ENCODE data around the gene ZNF768. TPM values are rescaled to one million over a fixed set of nuclear protein-coding genes. Genes with fewer than 3 reads are reported as not detected.
A peak's percentile ranks its signal among the peaks of the same experiment; 100 is the strongest.

ZNF768 gene
- 43.7 and 61.6 TPM in 2 replicates for total RNA-seq (2014; rRNA removed; shearing (Covaris generic))

GRCh38 chr16:30526137-30526822 lies at the start of gene ZNF768:
ZNF768 (minus strand) TSS chr16:30526566; CDS start chr16:30526413, 153 bp downstream.
- peak; percentile 22 for DNase-seq (ENCODE audit: low spot score)

DNA sequence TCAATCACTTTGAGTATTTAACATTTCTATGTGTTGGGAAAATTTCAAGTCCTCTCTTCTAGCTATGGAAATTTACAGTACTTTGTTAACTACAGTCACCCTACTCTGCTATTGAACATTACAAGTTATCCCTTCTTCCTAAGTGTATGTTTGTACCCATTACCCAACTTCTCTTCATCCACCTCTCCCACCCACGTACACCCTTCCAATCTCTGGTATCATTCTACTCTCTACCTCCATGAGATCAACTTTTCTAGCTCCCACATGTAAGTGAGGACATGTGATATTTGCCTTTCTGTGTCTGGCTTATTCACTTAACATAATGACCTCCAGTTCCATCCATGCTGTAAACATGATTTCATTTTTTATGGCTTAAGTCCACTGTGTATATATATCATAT lies 48.3 kb upstream of the ZNF768 start:
- no peak for DNase-seq (ENCODE audit: low spot score)

GRCh38 chr16:30571445-30572322 lies 45.3 kb upstream of the ZNF768 start, which contains the start of gene ZNF688:
ZNF688 (minus strand) TSS chr16:30571714; CDS start chr16:30571629, 85 bp downstream.
- DNase-seq (ENCODE audit: low spot score): peak; percentile 95

GRCh38 chr16:30570636-30571444 lies 44.5 kb upstream of the ZNF768 start:
- no peak for DNase-seq (ENCODE audit: low spot score)

DNA sequence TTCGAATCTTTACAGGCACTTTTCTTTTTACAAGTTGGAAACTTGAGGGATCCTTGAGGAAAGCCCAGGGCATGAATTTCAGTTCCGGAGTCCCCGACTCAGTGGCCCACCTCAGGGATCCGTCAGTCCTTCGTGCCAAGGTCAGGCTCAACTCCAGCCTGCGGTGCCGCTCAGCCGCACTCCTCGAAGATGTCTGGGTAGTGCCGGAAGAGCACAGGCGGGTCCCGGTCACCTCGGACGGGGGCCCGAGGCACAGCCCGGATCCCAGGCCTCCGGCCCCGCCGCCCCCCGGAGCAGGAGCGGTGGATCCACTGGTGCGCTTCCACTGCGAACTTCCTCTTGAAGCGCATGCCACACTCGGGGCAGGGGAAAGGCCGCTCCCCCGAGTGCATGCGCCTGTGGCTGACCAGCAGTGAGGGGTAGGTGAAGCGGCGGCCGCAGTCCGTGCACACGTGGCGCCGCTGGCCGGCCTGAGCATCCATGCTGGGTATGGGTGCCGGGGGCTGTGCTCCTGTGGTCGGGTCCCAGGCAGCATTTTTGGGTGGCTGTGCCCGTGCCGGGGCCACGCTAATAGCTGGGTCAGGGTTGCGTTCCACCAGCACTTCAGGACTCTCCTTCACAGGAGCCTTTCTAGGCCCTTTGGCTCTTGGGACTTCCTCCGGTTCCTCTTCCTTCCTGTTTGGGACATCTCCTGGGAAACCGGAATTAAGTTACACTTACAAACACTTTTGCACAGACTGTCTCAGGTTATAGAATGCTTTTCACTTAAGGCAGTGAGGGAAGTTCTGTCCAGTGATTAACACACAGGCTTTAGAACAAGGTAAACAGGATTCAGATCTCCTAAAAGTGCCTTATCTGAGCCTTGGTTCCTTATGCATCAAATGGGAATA lies 43.6 kb upstream of the ZNF768 start:
- DNase-seq (ENCODE audit: low spot score): no peak

DNA sequence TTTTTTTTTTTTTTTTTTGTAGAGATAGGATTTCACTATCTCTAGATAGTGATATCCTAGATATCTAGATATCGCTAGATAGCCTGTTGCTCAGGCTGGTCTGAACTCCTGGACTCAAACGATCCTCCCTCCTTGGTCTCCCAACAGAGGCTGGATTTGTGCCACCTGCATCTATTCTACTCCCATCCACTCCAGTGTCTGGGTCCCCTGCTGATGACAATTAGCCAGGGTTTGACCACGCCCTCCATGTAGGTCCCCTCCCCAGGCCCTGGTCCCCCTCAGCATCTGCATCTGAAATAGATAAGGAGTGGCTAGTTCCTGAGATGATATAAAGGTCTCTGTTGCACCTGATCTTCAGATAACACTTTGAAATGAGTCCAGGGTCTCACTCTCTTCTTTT lies 42.9 kb upstream of the ZNF768 start:
- no peak for DNase-seq (ENCODE audit: low spot score)

DNA sequence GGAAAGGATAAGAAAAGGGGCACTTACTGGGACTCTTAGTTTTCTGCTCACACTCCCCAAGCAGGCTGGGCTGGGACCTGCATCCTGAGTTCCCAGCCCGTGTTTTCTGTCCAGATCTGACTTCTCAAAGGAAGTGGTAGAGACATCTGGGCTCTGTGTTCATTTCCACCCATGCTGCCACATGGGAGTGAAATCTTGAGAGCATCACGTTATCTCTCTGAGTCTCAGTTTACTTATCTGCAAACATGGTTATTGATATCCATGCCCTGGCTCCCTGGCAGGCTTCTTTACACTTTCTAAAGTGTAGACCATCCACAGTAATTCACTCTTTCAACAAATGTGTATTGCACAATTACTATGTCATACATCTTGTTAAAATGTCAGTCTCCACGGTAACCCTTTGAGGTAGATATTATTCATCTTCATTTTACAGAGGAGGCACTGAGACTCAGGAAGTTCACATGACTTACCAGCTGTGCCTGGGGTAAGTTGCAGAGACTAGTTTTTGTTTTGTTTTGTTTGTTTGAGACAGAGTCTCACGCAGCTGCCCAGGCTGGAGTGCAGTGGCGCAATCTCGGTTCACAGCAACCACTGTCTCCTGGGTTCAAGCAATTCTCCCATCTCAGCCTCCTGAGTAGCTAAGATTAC lies 41.7 kb upstream of the ZNF768 start:
- peak; percentile 77 for DNase-seq (ENCODE audit: low spot score)

DNA sequence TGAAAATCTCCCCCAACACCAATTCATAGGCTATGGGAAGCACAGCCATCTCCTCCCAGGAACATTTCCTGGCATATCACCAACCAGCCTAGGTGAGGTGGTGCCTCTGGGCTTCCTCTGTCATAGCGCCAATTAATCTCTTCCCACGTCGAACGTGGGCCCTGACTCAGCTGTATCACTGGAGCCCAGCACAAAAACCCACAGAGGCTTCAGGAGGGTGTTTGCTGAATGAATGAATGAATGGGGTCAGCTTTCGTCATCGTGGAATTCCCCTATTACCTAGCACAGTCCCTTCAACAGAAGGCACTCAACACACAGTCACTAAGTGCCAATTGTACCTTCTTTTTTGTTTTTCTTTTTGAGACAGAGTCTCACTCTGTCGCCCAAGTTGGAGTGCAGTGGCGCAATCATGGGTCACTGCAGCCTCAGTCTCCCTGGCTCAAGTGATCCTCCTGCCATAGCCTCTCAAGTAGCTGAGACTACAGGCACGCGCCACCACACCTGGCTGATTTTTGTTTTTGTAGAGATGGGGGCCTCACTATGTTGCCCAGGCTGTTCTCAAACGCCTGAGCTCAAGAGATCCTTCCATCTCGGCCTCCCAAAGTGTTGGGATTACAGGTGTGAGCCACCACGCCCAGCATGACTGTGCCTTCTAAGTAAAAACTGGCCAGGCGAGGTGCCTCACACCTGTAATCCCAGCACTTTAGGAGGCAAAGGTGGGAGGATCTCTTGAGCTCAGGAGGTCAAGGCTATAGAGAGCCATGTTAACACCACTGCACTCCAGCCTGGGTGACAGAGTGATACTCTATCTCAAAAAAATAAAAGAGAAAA lies 41.0 kb upstream of the ZNF768 start:
- DNase-seq (ENCODE audit: low spot score): peak; percentile 47

GRCh38 chr16:30566531-30566930 lies 40.2 kb upstream of the ZNF768 start:
- no peak for DNase-seq (ENCODE audit: low spot score)

DNA sequence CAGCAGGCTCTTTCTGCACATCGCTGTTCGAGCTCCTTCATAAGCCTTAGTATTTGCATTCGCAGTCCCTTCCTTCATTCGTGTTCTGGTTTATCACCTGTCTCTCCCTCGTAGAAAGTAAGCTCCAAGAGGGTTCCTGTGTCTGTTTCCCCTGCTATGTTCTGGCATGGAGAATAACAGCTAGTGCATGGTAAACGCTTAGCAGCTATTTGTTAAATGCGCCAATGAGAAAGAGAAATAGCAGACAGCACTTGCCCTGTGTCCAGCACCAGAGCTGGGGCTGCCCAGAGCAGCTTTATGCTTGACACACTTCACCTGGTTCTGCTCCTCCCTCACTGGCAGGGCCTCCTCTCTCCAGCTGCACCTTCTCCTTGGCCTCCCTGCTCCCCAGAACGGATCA lies 39.6 kb upstream of the ZNF768 start:
- no peak for DNase-seq (ENCODE audit: low spot score)

GRCh38 chr16:30565526-30565925 lies 39.2 kb upstream of the ZNF768 start:
- DNase-seq (ENCODE audit: low spot score): no peak

GRCh38 chr16:30562021-30562420 lies 35.7 kb upstream of the ZNF768 start:
- DNase-seq (ENCODE audit: low spot score): no peak

DNA sequence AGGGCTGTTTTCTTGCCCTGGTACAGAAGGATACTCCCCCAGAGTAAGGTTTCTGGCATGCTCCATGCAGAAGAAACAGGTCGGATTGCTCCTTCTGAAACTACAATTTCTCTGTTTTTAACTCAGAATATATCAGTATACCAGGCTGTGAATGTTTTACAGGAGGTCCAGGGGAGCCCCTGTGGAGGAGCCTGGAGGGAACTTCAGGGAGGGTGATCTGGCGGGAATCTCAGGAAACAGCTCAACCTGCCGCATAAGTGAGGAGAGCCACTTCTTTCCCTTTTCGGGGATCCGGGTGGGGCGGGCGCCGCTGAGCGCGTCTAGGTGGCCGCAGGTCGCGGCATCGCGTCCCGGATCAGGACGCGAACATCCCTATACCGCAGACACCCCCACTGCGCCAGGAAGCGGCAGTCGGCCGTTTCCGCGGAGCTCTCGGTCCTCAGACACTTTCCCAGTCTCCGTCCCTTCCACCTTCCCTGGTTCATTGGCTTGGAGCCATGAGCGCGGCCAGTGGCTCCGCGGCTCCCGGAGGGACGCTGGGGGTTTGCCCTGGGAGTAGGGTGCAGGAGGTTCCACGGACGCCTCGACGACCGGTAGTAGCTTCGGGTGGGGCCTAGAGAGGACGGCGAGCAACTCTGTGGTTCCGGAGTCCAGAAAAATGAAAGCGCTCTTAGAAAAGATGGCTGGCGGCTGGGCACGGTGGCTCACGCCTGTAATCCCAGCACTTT lies 34.9 kb upstream of the ZNF768 start:
- no peak for DNase-seq (ENCODE audit: low spot score)

DNA sequence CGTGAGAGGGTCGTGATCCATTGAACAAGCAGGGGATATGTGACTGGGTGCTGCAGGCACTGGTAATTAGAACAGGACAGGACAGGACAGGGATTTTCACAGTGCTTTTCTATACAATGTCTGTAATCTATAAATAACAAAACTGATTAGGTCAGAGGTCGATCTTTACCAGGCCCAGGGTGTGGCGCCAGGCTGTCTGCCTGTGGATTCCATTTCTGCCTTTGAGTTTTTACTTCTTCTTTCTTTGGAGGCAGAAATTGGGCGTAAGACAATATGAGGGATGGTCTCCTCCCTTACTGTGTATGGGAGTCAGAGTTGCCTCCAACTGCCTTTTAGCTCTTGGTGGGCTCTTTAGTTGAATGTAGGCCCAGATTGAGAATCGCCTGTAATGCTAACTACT lies 33.3 kb upstream of the ZNF768 start:
- DNase-seq (ENCODE audit: low spot score): no peak

- no peak for DNase-seq (ENCODE audit: low spot score)
Observed at GRCh38 chr16:30558789-30559377, 32.5 kb upstream of the ZNF768 start.

DNA sequence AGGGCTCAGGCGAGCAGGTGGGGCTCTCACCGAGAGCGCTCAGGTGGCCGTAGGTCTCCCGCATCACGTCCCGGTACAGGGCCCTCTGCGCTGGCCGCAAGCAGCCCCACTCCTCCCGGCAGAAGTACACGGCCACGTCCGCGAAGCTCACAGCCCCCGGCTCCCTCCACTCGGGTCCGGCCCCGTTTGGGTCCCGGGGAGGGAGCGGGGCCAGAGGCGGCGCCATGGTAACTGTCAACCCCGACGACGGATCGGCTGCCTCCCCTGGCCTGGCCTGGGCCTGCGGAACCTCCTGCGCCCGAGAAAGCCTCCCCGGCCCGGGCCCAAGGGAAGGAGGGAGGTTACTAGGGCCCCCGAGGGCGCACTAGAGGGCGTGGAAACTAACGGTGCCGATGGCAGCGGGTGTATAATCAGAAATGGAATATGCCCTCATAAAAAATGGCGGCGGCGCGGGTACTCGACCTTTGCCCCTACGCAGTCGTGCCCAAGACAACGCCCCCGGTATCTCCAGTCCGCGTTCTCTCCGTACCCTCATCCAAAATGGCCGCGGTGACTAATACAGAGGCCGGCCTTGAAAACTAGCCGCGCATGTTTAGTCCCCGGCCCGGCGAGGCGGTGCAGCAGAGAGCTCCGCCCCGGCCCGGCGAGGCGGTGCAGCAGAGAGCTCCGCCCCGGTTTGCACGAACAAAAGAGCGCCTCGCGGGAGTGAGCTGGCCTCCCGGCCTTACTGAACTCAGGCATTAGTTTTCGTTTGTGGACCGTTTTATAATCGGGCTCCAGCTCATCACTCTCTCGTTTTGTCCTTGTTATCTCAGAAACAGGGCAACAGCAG lies 31.8 kb upstream of the ZNF768 start, which contains the start of gene ZNF764:
Gene ZNF764 (minus strand): TSS at position 418 of the 832 bp plus-strand sequence. CDS start 192 bp downstream, at position 226.
- peak; percentile 97 for DNase-seq (ENCODE audit: low spot score)

GRCh38 chr16:30557707-30557956 lies 31.3 kb upstream of the ZNF768 start:
- DNase-seq (ENCODE audit: low spot score): no peak

DNA sequence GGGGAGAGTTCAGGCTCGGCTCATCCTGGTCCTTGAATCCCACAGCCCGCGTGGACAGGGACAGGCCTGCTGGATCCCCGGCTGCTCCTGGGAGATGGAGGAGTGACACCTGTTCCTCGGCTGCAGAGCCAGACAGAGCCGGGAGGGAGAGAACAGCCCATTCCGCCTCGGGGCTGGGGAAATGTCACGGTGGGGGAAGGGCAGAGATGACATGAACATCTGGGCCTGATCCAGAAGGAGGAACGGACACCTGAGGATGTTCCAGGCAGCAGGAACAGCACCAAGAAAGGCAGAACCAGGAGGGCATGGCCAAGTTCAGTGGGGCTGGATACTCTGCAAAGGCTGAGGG lies 29.7 kb upstream of the ZNF768 start:
- DNase-seq (ENCODE audit: low spot score): no peak

Data from A172 (cell line).